Osteocyte (in vitro differentiated cells): ENCODE data around the gene WFDC2. TPM values are rescaled to one million over a fixed set of nuclear protein-coding genes. Genes with fewer than 3 reads are reported as not detected.

Experiments
- DNase-seq: peaks from one replicate; pipeline ENCODE4 v3.0.0; 2021; ENCODE audit warnings: mixed read lengths; ENCODE audit not compliant: unreplicated experiment; ENCODE audit errors: extremely low spot score
- H3K27ac Mint-ChIP-seq: one replicate; pipeline ENCODE4 v1.8.0; 2021; ENCODE audit warnings: mild to moderate bottlenecking, mixed read lengths; ENCODE audit not compliant: unreplicated experiment
- H3K27me3 Mint-ChIP-seq: one replicate; pipeline ENCODE4 v1.8.0; 2021; ENCODE audit warnings: mixed read lengths; ENCODE audit not compliant: unreplicated experiment
- H3K36me3 Mint-ChIP-seq: one replicate; pipeline ENCODE4 v1.8.0; 2021; ENCODE audit warnings: mixed read lengths; ENCODE audit not compliant: unreplicated experiment
- H3K4me1 Mint-ChIP-seq: one replicate; pipeline ENCODE4 v1.8.0; 2021; ENCODE audit warnings: mixed read lengths; ENCODE audit not compliant: unreplicated experiment
- H3K4me3 Mint-ChIP-seq: one replicate; pipeline ENCODE4 v1.8.0; 2021; ENCODE audit warnings: mild to moderate bottlenecking, moderate library complexity, mixed read lengths; ENCODE audit not compliant: unreplicated experiment
- H3K9me3 Mint-ChIP-seq: one replicate; pipeline ENCODE4 v1.8.0; 2021; ENCODE audit warnings: mixed read lengths; ENCODE audit not compliant: unreplicated experiment
- total RNA-seq: library from RNA; stranded (reverse); gene quantifications from 2 replicates; pipeline ENCODE4 v1.2.1, GENCODE V29; 2021
- TF ChIP-seq, protein P1 (sequence below): fragments of 200-600 bp; sonication (generic); IDR thresholded peaks from 2 replicates; pipeline ENCODE4 v1.5.0; 2021; ENCODE audit warnings: antibody characterized with exemption, mild to moderate bottlenecking, moderate library complexity

WFDC2 gene
- total RNA-seq, 1 donor from 2014 or later = not detected

DNA sequence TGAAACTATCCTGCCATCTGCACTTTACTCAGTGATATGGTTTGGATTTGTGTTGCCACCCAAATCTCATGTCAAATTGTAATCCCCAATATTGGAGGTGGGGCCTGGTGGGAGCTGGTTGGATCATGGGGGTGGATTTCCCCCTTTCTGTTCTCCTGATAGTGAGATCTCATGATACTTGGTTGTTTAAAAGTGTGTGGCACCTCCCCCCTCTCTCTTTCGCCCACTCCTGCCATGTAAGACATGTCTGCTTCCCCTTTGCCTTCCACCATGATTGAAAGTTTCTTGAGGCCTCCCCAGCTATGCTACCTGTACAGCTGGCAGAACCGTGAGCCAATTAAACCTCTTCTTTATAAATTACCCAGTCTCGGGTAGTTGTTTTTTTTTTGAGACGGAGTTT, 35.6 kb upstream of the WFDC2 start:
- H3K27me3 Mint-ChIP-seq = no peaks in the 10 kb centered on the region

DNA sequence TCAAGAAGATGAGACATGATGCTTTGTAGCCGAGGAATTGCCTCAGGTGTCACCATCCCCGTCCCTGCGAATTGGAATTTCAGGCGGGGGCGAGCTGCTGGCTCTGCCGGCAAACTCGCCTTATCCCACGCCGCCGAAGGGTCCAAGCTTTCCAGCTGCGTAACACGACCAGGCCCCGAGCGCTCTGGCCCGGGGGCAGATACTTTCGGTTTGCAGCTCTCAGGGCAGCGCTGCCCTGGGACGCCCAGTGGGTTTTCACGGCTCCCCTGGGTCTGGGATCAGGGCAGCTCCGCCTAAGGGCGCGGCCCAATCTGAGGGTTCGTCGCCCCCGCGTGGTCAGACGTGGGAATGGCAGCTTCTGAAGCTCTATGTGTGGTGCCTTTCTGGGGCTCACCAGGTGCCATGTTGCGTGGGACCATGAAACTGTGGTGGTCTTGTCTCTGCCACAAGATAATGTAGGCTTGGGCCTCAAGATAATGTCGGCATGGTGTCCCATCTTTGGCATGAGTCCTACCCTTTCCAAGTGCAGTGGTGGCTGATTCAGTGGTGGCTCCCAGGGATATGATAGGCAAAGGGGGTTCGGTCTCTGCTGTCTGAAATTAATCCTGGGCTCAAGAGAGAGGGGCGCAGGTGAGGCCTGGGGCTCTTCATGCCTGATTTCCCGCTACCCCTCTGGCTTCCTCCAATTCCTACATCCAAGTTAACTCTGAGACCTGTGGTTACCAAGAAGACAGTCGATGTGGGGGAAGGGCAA, 32.6 kb upstream of the WFDC2 start:
- H3K4me1 Mint-ChIP-seq = peaks cover 11% of the 10 kb centered on the region
- H3K27ac Mint-ChIP-seq = no peak overlapping the region
- peaks cover 2% of the 10 kb centered on the region for H3K36me3 Mint-ChIP-seq
- no peaks in the 10 kb centered on the region for H3K9me3 Mint-ChIP-seq
- TF ChIP-seq, protein P1, sequence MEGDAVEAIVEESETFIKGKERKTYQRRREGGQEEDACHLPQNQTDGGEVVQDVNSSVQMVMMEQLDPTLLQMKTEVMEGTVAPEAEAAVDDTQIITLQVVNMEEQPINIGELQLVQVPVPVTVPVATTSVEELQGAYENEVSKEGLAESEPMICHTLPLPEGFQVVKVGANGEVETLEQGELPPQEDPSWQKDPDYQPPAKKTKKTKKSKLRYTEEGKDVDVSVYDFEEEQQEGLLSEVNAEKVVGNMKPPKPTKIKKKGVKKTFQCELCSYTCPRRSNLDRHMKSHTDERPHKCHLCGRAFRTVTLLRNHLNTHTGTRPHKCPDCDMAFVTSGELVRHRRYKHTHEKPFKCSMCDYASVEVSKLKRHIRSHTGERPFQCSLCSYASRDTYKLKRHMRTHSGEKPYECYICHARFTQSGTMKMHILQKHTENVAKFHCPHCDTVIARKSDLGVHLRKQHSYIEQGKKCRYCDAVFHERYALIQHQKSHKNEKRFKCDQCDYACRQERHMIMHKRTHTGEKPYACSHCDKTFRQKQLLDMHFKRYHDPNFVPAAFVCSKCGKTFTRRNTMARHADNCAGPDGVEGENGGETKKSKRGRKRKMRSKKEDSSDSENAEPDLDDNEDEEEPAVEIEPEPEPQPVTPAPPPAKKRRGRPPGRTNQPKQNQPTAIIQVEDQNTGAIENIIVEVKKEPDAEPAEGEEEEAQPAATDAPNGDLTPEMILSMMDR = peak; percentile 99
- H3K27me3 Mint-ChIP-seq = peaks cover 3% of the 10 kb centered on the region
- peak; percentile 92 for DNase-seq
- H3K4me3 Mint-ChIP-seq = peak overlapping the region; percentile 79

More for the DNA sequence above, 35.6 kb upstream of the WFDC2 start:
- peaks cover 2% of the 10 kb centered on the region for H3K36me3 Mint-ChIP-seq
- no peak for DNase-seq
- no peak overlapping the region for H3K4me3 Mint-ChIP-seq
- H3K9me3 Mint-ChIP-seq = no peaks in the 10 kb centered on the region
- peak overlapping the region; percentile 60 for H3K27ac Mint-ChIP-seq
- H3K4me1 Mint-ChIP-seq = peaks cover 21% of the 10 kb centered on the region
- TF ChIP-seq, protein P1 = no peak

GRCh38 chr20:45440424-45440823, 29.1 kb upstream of the WFDC2 start:
- H3K27ac Mint-ChIP-seq = no peak overlapping the region
- peaks cover 30% of the 10 kb centered on the region for H3K27me3 Mint-ChIP-seq
- DNase-seq = no peak
- H3K9me3 Mint-ChIP-seq = no peaks in the 10 kb centered on the region
- H3K4me1 Mint-ChIP-seq = peaks cover 1% of the 10 kb centered on the region
- TF ChIP-seq, protein P1 = no peak
- H3K36me3 Mint-ChIP-seq = no peaks in the 10 kb centered on the region
- no peak overlapping the region for H3K4me3 Mint-ChIP-seq

DNA sequence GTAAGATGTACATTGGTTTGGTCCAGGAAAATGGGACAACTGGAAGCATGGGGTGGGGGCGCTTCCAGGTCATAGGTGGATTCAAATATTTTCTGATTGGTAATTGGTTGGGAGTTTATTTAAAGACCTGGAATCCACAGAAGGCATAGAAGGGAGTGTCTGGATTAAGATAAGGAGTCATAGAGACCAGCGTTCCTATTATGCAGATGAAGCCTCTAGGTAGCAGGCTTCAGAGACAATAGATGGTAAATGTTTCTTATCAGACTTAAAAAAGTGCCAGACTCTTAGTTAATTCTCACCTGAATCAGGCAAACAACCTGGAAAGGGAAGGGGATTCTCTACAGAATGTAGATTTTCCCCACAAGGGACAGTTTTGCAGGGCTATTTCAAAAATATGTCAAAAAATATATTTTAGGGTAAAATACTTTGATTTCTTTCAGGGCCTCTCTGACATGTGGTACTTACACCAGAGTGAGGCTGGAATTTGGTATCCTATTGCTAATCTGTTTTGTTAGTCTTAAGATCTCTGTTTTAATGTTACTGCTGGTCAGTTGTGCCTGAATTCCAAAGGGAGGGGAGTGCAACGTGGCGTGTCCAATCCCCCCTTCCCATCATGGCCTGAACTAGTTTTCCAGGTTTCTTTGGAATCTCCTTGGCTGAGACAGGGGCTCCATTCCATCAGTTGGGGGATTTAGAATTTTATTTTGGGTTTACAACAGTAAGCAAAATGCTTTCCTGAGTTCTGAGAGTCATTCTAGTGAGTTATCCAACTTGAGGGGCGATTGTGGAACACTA, 28.5 kb upstream of the WFDC2 start:
- peaks cover 37% of the 10 kb centered on the region for H3K27me3 Mint-ChIP-seq
- no peaks in the 10 kb centered on the region for H3K9me3 Mint-ChIP-seq
- no peak overlapping the region for H3K4me3 Mint-ChIP-seq
- DNase-seq = no peak
- peaks cover 1% of the 10 kb centered on the region for H3K4me1 Mint-ChIP-seq
- TF ChIP-seq, protein P1 = no peak
- H3K36me3 Mint-ChIP-seq = no peaks in the 10 kb centered on the region
- no peak overlapping the region for H3K27ac Mint-ChIP-seq

GRCh38 chr20:45441746-45442145, 27.8 kb upstream of the WFDC2 start:
- no peak overlapping the region for H3K4me3 Mint-ChIP-seq
- DNase-seq = no peak
- no peaks in the 10 kb centered on the region for H3K9me3 Mint-ChIP-seq
- H3K27ac Mint-ChIP-seq = no peak overlapping the region
- no peaks in the 10 kb centered on the region for H3K4me1 Mint-ChIP-seq
- peaks cover 42% of the 10 kb centered on the region for H3K27me3 Mint-ChIP-seq
- H3K36me3 Mint-ChIP-seq = no peaks in the 10 kb centered on the region
- TF ChIP-seq, protein P1 = no peak
